WI38 (cell line): Measurements from ENCODE around the gene LCA5.

Experiments used
- H3K4me3 ChIP-seq: 2 replicates; pipeline ENCODE4 v1.5.1; 2011; ENCODE audit warnings: low read depth, mild to moderate bottlenecking, control low read depth, low read length
- CTCF ChIP-seq: IDR thresholded peaks from 2 replicates; pipeline ENCODE4 v1.5.1; 2012; ENCODE audit warnings: low read depth, mild to moderate bottlenecking, control low read depth, low read length

The LCA5 gene

GRCh38 chr6:79515436-79515835 lies 21.8 kb downstream of the LCA5 start:
- no peak for TF ChIP-seq CTCF
- no peak overlapping the region for H3K4me3 ChIP-seq

GRCh38 chr6:79513111-79513510 lies 24.1 kb downstream of the LCA5 start:
- H3K4me3 ChIP-seq: no peak overlapping the region
- TF ChIP-seq CTCF: no peak

GRCh38 chr6:79512014-79512413 lies 25.2 kb downstream of the LCA5 start:
- TF ChIP-seq CTCF: no peak
- H3K4me3 ChIP-seq: no peak overlapping the region

DNA sequence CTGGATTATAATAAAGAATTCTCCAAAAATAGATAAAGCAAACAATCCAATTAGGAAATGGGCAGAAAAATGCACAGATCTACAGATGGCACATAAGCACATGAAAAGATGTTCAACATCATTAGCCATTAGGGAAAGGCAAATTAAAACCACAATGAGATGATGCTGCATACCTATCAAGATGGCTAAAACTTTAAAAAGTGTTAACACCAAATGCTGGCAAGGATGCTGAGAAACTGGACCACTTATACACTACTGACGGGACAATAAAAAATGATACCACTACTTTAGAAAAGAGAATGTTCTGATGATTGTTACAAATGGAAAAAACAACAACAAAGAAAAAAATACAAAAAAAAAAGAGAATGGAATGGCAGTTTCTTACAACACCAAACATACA lies 26.5 kb downstream of the LCA5 start:
- H3K4me3 ChIP-seq: no peak overlapping the region
- TF ChIP-seq CTCF: no peak

DNA sequence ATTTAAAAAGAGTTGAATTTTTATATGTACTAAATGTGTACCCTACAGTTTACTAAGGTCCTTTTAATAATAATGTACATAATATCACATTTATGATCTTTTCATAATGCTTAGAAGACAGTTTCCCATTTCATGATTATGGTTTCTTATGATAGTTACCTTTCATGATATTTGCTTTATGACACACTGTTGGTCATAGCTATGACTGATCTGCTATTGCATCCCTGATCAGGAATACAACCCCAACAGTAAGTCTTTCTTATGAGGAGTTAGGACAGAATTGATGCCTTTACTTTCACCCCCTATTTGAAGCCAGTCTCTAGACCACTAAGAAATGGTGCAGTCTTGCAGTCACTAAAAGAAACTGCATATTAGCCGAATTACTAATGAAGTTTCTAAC lies 31.0 kb downstream of the LCA5 start:
- H3K4me3 ChIP-seq: no peak overlapping the region
- no peak for TF ChIP-seq CTCF

GRCh38 chr6:79504372-79504771 lies 32.9 kb downstream of the LCA5 start:
- H3K4me3 ChIP-seq: no peak overlapping the region
- TF ChIP-seq CTCF: no peak

DNA sequence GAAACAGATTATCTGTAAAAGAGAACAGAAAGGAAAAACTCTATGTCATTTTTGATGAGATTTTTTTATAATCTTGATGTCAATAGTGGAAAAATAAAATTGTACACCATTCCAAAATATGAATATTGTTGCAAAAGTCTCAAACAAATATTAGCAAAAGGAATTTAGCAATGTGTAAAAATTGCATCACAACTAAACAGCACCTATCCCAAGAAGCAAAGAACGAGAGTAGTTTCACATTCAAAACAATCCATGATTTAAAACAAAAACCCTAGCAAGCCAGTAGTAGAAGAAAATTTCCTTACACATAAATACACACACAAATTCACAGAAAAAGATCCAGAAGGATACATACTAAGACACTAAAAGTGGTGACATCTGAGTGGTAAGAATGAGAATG lies 38.4 kb downstream of the LCA5 start:
- no peak for TF ChIP-seq CTCF
- no peak overlapping the region for H3K4me3 ChIP-seq
